Purkinje cell (primary cell): Measurements from ENCODE around the gene RPS6KA3. TPM values are rescaled to one million over a fixed set of nuclear protein-coding genes. Genes with fewer than 3 reads are reported as not detected.

Experiments used
- polyA plus RNA-seq: library from polyadenylated mRNA; unstranded; fragments of >200 nt; fragmentation: Nextera tagmentation; gene quantifications from 2 replicates; pipeline ENCODE4 v1.2.1, GENCODE V29; 2014

RPS6KA3 gene
- polyA plus RNA-seq, result 57.7 and 61.3 TPM in 2 replicates

GRCh38 chrX:20266810-20267606, at the start of gene RPS6KA3:
TSS of gene RPS6KA3 (minus strand) at chrX:20266909. CDS start at chrX:20266632, 277 bp downstream.

GRCh38 chrX:20141281-20142220, 125.2 kb downstream of the RPS6KA3 start, which contains the start of gene EIF1AX:
TSS of gene EIF1AX (minus strand) at chrX:20141838. CDS start at chrX:20141640, 198 bp downstream.

GRCh38 chrX:20116577-20117240, 150.0 kb downstream of the RPS6KA3 start, which contains the start of gene MAP7D2:
TSS of gene MAP7D2 (minus strand) at chrX:20116907. CDS start at chrX:20116879, 28 bp downstream.

Other genes with a start within 250 kb of the RPS6KA3 start
- gene MAP7D2, start 150.0 kb downstream of the RPS6KA3 start, polyA plus RNA-seq, result 132 and 155 TPM in 2 replicates
- gene EIF1AX, start 125.1 kb downstream of the RPS6KA3 start, polyA plus RNA-seq, result 133 and 157 TPM in 2 replicates